GM12878 (cell line): ENCODE results near the gene SLC44A4. TPM values are rescaled to one million over a fixed set of nuclear protein-coding genes. Genes with fewer than 3 reads are reported as not detected.

Experiments used
- ATF7 ChIP-seq: fragments of 450-650 bp; IDR thresholded peaks from 2 replicates; pipeline ENCODE4 v1.6.1; 2016; ENCODE audit warnings: low read depth, mild to moderate bottlenecking
- CEBPZ ChIP-seq: fragments of 150-350 bp; IDR thresholded peaks from 2 replicates; pipeline ENCODE4 v1.6.1; 2016; ENCODE audit warnings: low read depth, low read length
- EGR1 ChIP-seq, 2 experiments: IDR thresholded peaks; 1 replicate in 1 of 2; 2 replicates in 1 of 2; pipeline ENCODE4 v1.6.1; 2011 to 2012; ENCODE audit warnings: low read depth in 2 of 2, low read length in 2 of 2, borderline replicate concordance in 1 of 2, mild to moderate bottlenecking in 1 of 2, moderate library complexity in 1 of 2
- FOS ChIP-seq: IDR thresholded peaks from 3 replicates; pipeline ENCODE4 v1.6.1; 2011; ENCODE audit warnings: borderline replicate concordance; ENCODE audit not compliant: insufficient read length; ENCODE audit errors: extremely low read depth
- IRF3 ChIP-seq: fragments of 450-650 bp; IDR thresholded peaks from 2 replicates; pipeline ENCODE4 v1.6.1; 2014; ENCODE audit warnings: mild to moderate bottlenecking
- JUND ChIP-seq: IDR thresholded peaks from 2 replicates; pipeline ENCODE4 v1.6.1; 2012; ENCODE audit warnings: low read depth, mild to moderate bottlenecking, low read length, improper control_type of control experiment, moderate library complexity
- MAX ChIP-seq: IDR thresholded peaks from 2 replicates; pipeline ENCODE4 v1.6.1; 2012; ENCODE audit warnings: low read depth, low read length, improper control_type of control experiment
- MEF2B ChIP-seq: fragments of 450-650 bp; IDR thresholded peaks from 2 replicates; pipeline ENCODE4 v1.6.1; 2018; ENCODE audit warnings: mild to moderate bottlenecking, moderate library complexity; ENCODE audit not compliant: partially characterized antibody, poor library complexity, severe bottlenecking
- MTA2 ChIP-seq: fragments of 450-650 bp; IDR thresholded peaks from 2 replicates; pipeline ENCODE4 v1.6.1; 2016; ENCODE audit warnings: low read depth, mild to moderate bottlenecking, moderate library complexity
- NFYB ChIP-seq: IDR thresholded peaks from 2 replicates; pipeline ENCODE4 v1.6.1; 2011; ENCODE audit warnings: low read depth, mild to moderate bottlenecking, low read length, improper control_type of control experiment, moderate library complexity; ENCODE audit not compliant: insufficient read depth
- POLR2AphosphoS2 ChIP-seq: IDR thresholded peaks from 2 replicates; pipeline ENCODE4 v1.6.1; 2011; ENCODE audit warnings: low read depth, mild to moderate bottlenecking, low read length, improper control_type of control experiment, moderate library complexity
- SKIL ChIP-seq: fragments of 450-650 bp; IDR thresholded peaks from 2 replicates; pipeline ENCODE4 v1.6.1; 2017; ENCODE audit warnings: mild to moderate bottlenecking, low read depth, inconsistent platforms; ENCODE audit not compliant: poor library complexity, severe bottlenecking
- SUPT20H ChIP-seq: IDR thresholded peaks from 2 replicates; pipeline ENCODE4 v1.6.1; 2011; ENCODE audit warnings: low read depth, mild to moderate bottlenecking, low read length, moderate library complexity, borderline replicate concordance; ENCODE audit not compliant: control insufficient read depth
- USF1 ChIP-seq: IDR thresholded peaks from 2 replicates; pipeline ENCODE4 v1.6.1; 2011; ENCODE audit warnings: borderline replicate concordance, low read depth, mild to moderate bottlenecking, moderate library complexity, mixed read lengths, low read length; ENCODE audit not compliant: insufficient read depth; ENCODE audit errors: extremely low read length
- ZNF622 ChIP-seq: fragments of 450-650 bp; IDR thresholded peaks from 2 replicates; pipeline ENCODE4 v1.6.1; 2017; ENCODE audit warnings: mild to moderate bottlenecking, inconsistent platforms
- polyA plus RNA-seq, 11 experiments: library from polyadenylated mRNA; depleted of rRNA in 4 of 11; unstranded in 6 of 11; stranded (reverse) in 5 of 11; fragments of >200 nt; fragmentation: Nextera tagmentation in 4 of 11; fragmentation: Illumina TruSeq in 1 of 11; extraction: Ambion mirVana in 4 of 11; extraction: Trizol in 1 of 11; gene quantifications; 1 replicate in 1 of 11; 2 replicates in 10 of 11; pipeline versions ENCODE4 v1.2.1 to v1.2.3, GENCODE V29; 2011 to 2016; ENCODE audit warnings: inconsistent platforms in 2 of 11, missing spikeins in 2 of 11, low read depth in 1 of 11
- total RNA-seq, 4 experiments: library from RNA; depleted of rRNA in 3 of 4; stranded (reverse); fragments of >200 nt in 3 of 4; fragmentation: Illumina TruSeq in 1 of 4; extraction: Trizol in 1 of 4; gene quantifications; 2 replicates each; pipeline versions ENCODE4 v1.2.1 to v1.2.3, GENCODE V29; 2013 to 2021
- TF ChIP-seq, protein P1 (sequence below): fragments of 450-650 bp; IDR thresholded peaks from 2 replicates; pipeline ENCODE4 v1.6.1; 2016; ENCODE audit warnings: mild to moderate bottlenecking
- TF ChIP-seq, protein P2 (sequence below): IDR thresholded peaks from 2 replicates; pipeline ENCODE4 v1.6.1; 2012; ENCODE audit warnings: low read depth, low read length, improper control_type of control experiment

The SLC44A4 gene
- total and polyA plus RNA-seq, 10 of the 15 experiments (the other 5 are each of a cell fraction or from before 2014, with no cell fraction given) = 0.04 to 0.24 (median 0.15) TPM; not detected in 3

DNA sequence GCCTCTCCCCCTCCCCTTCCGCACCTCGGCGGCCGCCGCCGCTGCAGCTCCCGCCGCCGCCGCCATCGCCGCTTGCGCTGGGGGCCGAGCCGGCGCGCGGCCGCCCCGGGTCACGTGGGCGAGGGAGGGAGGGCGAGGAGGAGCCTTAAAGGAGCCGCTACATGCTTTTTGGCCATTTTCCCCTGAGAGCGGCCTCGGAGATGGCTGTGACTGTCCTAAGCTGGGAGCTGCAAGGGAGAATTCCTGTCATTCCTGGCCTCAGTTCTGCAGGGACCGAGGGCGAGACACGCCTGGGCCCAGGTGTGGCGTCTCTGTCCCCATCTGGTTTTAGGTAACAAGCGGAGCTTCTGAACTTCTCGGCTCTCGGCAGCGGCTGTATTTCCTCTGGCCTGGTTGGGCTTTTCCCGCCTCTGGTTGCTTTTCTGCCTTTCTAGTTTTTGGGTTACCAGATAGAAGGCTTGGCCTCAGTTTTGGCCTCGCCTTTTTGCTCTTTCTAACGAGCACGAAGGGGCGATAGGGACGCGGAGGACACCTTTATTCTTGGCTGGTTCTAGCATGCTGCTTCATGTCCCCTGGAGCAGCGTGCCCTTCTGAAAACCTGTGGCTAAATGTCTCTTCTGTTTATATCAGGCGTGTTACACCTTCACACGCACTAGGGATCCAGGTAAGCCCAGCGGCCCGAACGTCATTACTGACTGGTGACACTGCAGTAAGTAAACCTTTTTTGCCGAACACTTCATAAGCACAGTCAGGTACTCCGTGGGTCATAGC is 19.0 kb upstream of the SLC44A4 start, which contains the start of gene EHMT2 (continued):
- TF ChIP-seq ZNF622 = no peak
- TF ChIP-seq, protein P1, sequence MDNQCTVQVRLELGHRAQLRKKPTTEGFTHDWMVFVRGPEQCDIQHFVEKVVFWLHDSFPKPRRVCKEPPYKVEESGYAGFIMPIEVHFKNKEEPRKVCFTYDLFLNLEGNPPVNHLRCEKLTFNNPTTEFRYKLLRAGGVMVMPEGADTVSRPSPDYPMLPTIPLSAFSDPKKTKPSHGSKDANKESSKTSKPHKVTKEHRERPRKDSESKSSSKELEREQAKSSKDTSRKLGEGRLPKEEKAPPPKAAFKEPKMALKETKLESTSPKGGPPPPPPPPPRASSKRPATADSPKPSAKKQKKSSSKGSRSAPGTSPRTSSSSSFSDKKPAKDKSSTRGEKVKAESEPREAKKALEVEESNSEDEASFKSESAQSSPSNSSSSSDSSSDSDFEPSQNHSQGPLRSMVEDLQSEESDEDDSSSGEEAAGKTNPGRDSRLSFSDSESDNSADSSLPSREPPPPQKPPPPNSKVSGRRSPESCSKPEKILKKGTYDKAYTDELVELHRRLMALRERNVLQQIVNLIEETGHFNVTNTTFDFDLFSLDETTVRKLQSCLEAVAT = no peak; the same call in 1 of the 2 replicates
- no peak for TF ChIP-seq ATF7
- TF ChIP-seq CEBPZ = no peak
- no peak for TF ChIP-seq SUPT20H
- peak; percentile 96 for TF ChIP-seq USF1
- peak in 1 of 2 experiments; percentile 60; a peak in 1 of 3 replicates for TF ChIP-seq EGR1 (IDR thresholded peaks at IDR 0.05; ENCODE audit: borderline replicate concordance in 1 of 2, low read depth in 2 of 2, low read length in 2 of 2)
- TF ChIP-seq JUND = no peak
- TF ChIP-seq POLR2AphosphoS2 = 0 out of 2 replicates have a peak, but pooled peaks have one; percentile 23
- no peak for TF ChIP-seq NFYB
- peak; percentile 52 for TF ChIP-seq MEF2B
- no peak for TF ChIP-seq MTA2
- no peak for TF ChIP-seq IRF3
- peak; percentile 75 for TF ChIP-seq MAX
- no peak for TF ChIP-seq SKIL
- TF ChIP-seq, protein P2, sequence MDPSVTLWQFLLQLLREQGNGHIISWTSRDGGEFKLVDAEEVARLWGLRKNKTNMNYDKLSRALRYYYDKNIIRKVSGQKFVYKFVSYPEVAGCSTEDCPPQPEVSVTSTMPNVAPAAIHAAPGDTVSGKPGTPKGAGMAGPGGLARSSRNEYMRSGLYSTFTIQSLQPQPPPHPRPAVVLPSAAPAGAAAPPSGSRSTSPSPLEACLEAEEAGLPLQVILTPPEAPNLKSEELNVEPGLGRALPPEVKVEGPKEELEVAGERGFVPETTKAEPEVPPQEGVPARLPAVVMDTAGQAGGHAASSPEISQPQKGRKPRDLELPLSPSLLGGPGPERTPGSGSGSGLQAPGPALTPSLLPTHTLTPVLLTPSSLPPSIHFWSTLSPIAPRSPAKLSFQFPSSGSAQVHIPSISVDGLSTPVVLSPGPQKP = no peak
- no peak for TF ChIP-seq FOS
